Kidney (tissue), 14 donors: Measurements from ENCODE around the gene SUOX. TPM values are rescaled to one million over a fixed set of nuclear protein-coding genes. Genes with fewer than 3 reads are reported as not detected.
"Not testable (repeated sequence)": the region's sequence is repeated elsewhere in the genome, so short reads cannot be mapped to it uniquely, and the experiment has no call there.

Experiments
- DNase-seq, 5 donors: peaks; one replicate each; pipeline ENCODE4 v3.0.0-alpha.2; 2013 to 2020
- FAIRE-seq: peaks from 2 replicates; lab custom pipeline; 2012; peaks lifted over from hg19 to GRCh38; lab: Jason Lieb, UNC
- H3K27ac ChIP-seq, 2 donors: one replicate each; pipeline ENCODE4 v1.7.0; 2013; ENCODE audit warnings: low read depth in 2 of 2, low read length in 2 of 2, inconsistent platforms in 1 of 2
- H3K27me3 ChIP-seq: one replicate; pipeline ENCODE4 v1.7.1; 2013; ENCODE audit warnings: low read length, inconsistent platforms; ENCODE audit not compliant: control insufficient read depth, insufficient read depth
- H3K36me3 ChIP-seq, 3 donors: one replicate each; pipeline versions ENCODE4 v1.7.0 to v1.7.1; 2013; ENCODE audit warnings: low read length in 3 of 3, control low read depth in 1 of 3, inconsistent platforms in 1 of 3; ENCODE audit not compliant: insufficient read depth in 3 of 3, control insufficient read depth in 2 of 3
- H3K4me1 ChIP-seq, 3 donors: one replicate each; pipeline versions ENCODE4 v1.7.0 to v1.7.1; 2013; ENCODE audit warnings: low read length in 3 of 3, inconsistent platforms in 1 of 3, low read depth in 1 of 3; ENCODE audit not compliant: control insufficient read depth in 2 of 3, insufficient read depth in 2 of 3
- H3K4me3 ChIP-seq, 3 donors: one replicate each; pipeline versions ENCODE4 v1.7.0 to v1.8.1; 2013; ENCODE audit warnings: low read length in 3 of 3, control low read depth in 1 of 3, inconsistent platforms in 1 of 3
- H3K9ac ChIP-seq, 3 donors: one replicate each; pipeline versions ENCODE4 v1.7.0 to v1.7.1; 2013; ENCODE audit warnings: low read length in 3 of 3, control low read depth in 1 of 3, inconsistent platforms in 1 of 3
- H3K9me3 ChIP-seq, 3 donors: one replicate each; pipeline versions ENCODE4 v1.7.0 to v1.7.1; 2013; ENCODE audit warnings: low read length in 3 of 3, control low read depth in 1 of 3, inconsistent platforms in 1 of 3; ENCODE audit not compliant: control insufficient read depth in 2 of 3, insufficient read depth in 1 of 3
- CTCF ChIP-seq: IDR thresholded peaks from 3 replicates; pipeline ENCODE4 v1.5.1; 2012; ENCODE audit warnings: mild to moderate bottlenecking, moderate library complexity, borderline replicate concordance; ENCODE audit not compliant: insufficient read depth; ENCODE audit errors: extremely low read depth
- intact Hi-C: fragments of 100-400 bp; cut with DNase I; formaldehyde crosslinking; loops from one replicate; pipeline ENCODE4 v1.11.1; 2022
- polyA plus RNA-seq: library from polyadenylated mRNA; stranded (reverse); fragments of 350-450 nt; fragmentation: Illumina TruSeq; extraction: RNeasy Lipid Tissue Mini Kit (QIAGEN cat#74804); gene quantifications from one replicate; pipeline ENCODE4 v1.2.3, GENCODE V29; 2014; ENCODE audit warnings: low read depth, low replicate concordance; ENCODE audit not compliant: insufficient read depth
- total RNA-seq: library from RNA; stranded (reverse); fragmentation: NEBNext Ultra II Directional; extraction: Animal tissue kit (Norgen Biotek cat#: 25700); gene quantifications from one replicate; pipeline ENCODE4 v1.2.1, GENCODE V29; 2021
- donor health status: control.
- donor health status: control.
- donor health status: control.
- donor health status: control.
- donor health status: control.
- donor health status: DM: yes; HTN: yes; CAD: no.
- donor health status: Normal renal cell carcinoma (clear cell type).

Gene SUOX
- total and polyA plus RNA-seq, 2 donors from 2014 or later: 33.1 to 61.1 TPM

GRCh38 chr12:55978393-55978792, 18.7 kb upstream of the SUOX start:
- intact Hi-C loops: no loop called here
- Histone ChIP-seq H3K36me3 (peaks cover 0 to 11% (median 2%) of the 10 kb centered on the region in 3 donors), H3K9ac (no peak overlapping the region), H3K27ac (no peak overlapping the region), H3K27me3 (no peaks in the 10 kb centered on the region), H3K4me3 (no peak overlapping the region), H3K4me1 (peaks cover 0 to 7% (median 3%) of the 10 kb centered on the region in 3 donors), H3K9me3 (no peaks in the 10 kb centered on the region)
- no peak for DNase-seq
- FAIRE-seq: no peak
- no peak for TF ChIP-seq CTCF

GRCh38 chr12:55979069-55979468, 18.0 kb upstream of the SUOX start:
- H3K4me1 ChIP-seq: peaks cover 0 to 7% (median 3%) of the 10 kb centered on the region in 3 donors

GRCh38 chr12:55981882-55982281, 15.2 kb upstream of the SUOX start:
- H3K4me1 ChIP-seq, H3K9me3 ChIP-seq, H3K27me3 ChIP-seq, DNase-seq, H3K4me3 ChIP-seq, intact Hi-C loops, FAIRE-seq, H3K9ac ChIP-seq, H3K27ac ChIP-seq: not testable (repeated sequence)
- peaks cover 0 to 20% (median 2%) of the 10 kb centered on the region in 3 donors for H3K36me3 ChIP-seq

More at GRCh38 chr12:55979069-55979468, 18.0 kb upstream of the SUOX start:
- no peak overlapping the region for H3K27ac ChIP-seq
- TF ChIP-seq CTCF: no peak
- no peak overlapping the region for H3K4me3 ChIP-seq
- H3K27me3 ChIP-seq: no peaks in the 10 kb centered on the region
- H3K9ac ChIP-seq: no peak overlapping the region
- H3K9me3 ChIP-seq: no peaks in the 10 kb centered on the region
- FAIRE-seq: no peak
- no peak for DNase-seq
- intact Hi-C loops: no loop called here
- H3K36me3 ChIP-seq: peaks cover 0 to 11% (median 2%) of the 10 kb centered on the region in 3 donors

- FAIRE-seq (no peak), DNase-seq (peak in 3 of 5 donors; percentile 52 to 83 (median 82))
- no peak overlapping the region for H3K9ac ChIP-seq
- H3K4me1 ChIP-seq: no peaks in the 10 kb centered on the region
- intact Hi-C loops: no loop called here
- H3K27ac ChIP-seq: no peak overlapping the region
- no peaks in the 10 kb centered on the region for H3K9me3 ChIP-seq
- TF ChIP-seq CTCF: no peak
- H3K27me3 ChIP-seq: no peaks in the 10 kb centered on the region
- H3K36me3 ChIP-seq: peaks cover 0 to 20% (median 2%) of the 10 kb centered on the region in 3 donors
- H3K4me3 ChIP-seq: no peak overlapping the region
These were observed 14.6 kb upstream of the SUOX start for GRCh38 chr12:55982319-55982936.
